GM12891 (cell line): ENCODE results near the gene COL25A1.

Source experiments
- DNase-seq: peaks from one replicate; pipeline ENCODE4 v3.0.0; 2011; ENCODE audit warnings: low spot score; ENCODE audit not compliant: insufficient read length
- FAIRE-seq: peaks from 2 replicates; lab custom pipeline; 2011; peaks lifted over from hg19 to GRCh38; lab: Jason Lieb, UNC
- PAX5 ChIP-seq: IDR thresholded peaks from 2 replicates; pipeline ENCODE4 v1.6.1; 2011; ENCODE audit warnings: low read length, moderate library complexity, mild to moderate bottlenecking; ENCODE audit not compliant: insufficient read depth, severe bottlenecking
- POLR2A ChIP-seq: IDR thresholded peaks from 2 replicates; pipeline ENCODE4 v1.6.1; 2011; ENCODE audit warnings: low read depth, low read length, control low read depth
- POLR2AphosphoS5 ChIP-seq: IDR thresholded peaks from 2 replicates; pipeline ENCODE4 v1.6.1; 2011; ENCODE audit warnings: low read depth, low read length, control low read depth
- POU2F2 ChIP-seq: IDR thresholded peaks from 2 replicates; pipeline ENCODE4 v1.6.1; 2011; ENCODE audit warnings: low read depth, mild to moderate bottlenecking, control low read depth, low read length, moderate library complexity
- SPI1 ChIP-seq: IDR thresholded peaks from 2 replicates; pipeline ENCODE4 v1.6.1; 2011; ENCODE audit warnings: low read depth, low read length, control low read depth
- TAF1 ChIP-seq: IDR thresholded peaks from 2 replicates; pipeline ENCODE4 v1.6.1; 2011; ENCODE audit warnings: low read depth, low read length, control low read depth

The COL25A1 gene

DNA sequence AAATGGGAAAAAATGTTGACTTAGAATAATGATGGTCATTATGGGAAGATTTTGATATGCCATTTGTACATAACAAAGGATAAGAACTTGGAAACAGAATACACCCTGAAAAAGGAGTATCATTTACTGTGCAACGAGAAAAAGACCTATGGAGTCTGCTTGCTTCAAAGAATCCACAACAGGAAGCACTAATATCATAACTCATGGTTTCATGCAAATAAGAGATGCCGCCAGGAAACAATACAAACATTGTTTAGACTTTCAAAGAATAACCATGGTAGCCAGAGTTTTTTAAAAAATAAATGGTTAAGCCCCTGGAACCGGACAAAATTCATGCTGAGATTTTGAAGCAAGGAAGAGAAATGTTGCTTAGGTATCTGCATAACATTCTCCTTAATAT lies 399.7 kb downstream of the COL25A1 start:
- FAIRE-seq (no peak), DNase-seq (no peak)
- TF ChIP-seq SPI1 (no peak), PAX5 (no peak), POLR2A (no peak), TAF1 (no peak), POLR2AphosphoS5 (no peak), POU2F2 (no peak)

DNA sequence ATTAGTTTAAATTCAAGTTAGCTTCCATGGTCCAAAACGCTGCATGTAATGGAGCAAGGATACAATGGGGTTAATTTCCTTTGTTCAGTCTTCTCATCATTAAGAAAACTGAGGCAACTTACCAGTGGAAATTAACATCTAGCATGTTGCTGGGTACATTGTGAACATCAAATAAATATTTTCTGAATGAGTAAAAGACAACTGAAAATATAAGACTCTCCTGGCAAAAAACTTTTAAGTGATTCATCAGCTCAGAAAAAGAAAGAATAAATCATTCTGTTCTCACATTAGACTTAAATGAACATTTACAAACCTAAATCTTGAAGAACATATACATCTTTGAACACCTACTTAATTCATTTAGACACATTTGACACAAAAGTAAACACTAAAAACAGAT lies 401.2 kb downstream of the COL25A1 start:
- FAIRE-seq (no peak), DNase-seq (no peak)
- TF ChIP-seq POU2F2 (no peak), PAX5 (no peak), SPI1 (no peak), POLR2A (no peak), POLR2AphosphoS5 (no peak)

DNA sequence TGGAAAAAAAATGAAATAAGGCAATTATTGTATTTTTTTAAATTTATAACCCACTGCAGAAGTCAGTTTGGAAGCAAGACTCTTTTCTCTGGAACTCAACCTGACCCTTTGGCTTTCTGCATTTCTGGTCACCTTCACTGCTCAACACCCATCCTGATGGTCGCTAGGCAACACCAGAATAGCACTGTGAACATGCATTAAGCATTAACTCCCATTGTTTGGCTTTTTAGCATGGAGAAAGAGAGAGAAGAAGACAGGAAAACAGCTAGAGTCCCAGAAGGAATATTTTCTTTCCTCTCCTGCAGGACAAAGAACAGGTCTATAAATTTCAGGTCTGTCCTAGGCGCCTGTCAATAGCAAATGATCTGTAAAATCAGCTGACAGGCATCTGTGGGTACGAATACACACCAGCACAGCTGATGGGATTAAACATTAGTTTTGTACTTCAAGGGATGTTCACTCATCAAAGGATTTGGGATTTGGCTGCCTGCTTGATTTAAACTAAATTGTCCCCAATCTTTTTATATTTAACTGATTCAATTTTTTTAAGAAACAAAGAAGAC lies 402.4 kb downstream of the COL25A1 start:
- no peak for TF ChIP-seq PAX5
- TF ChIP-seq TAF1 = no peak
- TF ChIP-seq POU2F2 = no peak
- no peak for TF ChIP-seq POLR2AphosphoS5
- no peak for TF ChIP-seq SPI1
- no peak for TF ChIP-seq POLR2A
- no peak for FAIRE-seq
- DNase-seq = no peak

DNA sequence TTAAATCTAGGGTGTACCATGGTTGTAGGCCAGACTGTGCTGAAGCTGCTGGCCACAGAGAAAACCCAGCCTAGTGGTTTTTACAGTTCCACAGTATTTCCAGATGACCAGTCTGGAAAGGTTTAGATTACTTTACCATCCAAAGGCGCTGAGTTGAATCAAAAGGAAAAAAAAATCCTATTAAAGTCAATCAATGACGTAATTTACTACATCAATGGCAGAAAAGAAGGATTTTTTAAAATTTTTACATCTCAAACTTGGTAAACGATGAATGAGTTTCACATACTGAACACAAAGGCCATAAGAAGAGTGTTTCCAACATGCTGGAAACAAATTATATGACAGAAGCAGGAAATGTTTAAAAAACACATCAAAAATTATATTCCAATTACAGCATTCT lies 409.0 kb downstream of the COL25A1 start:
- no peak for TF ChIP-seq PAX5
- TF ChIP-seq POU2F2 = no peak
- no peak for TF ChIP-seq SPI1
- TF ChIP-seq TAF1 = no peak
- TF ChIP-seq POLR2A = no peak
- no peak for TF ChIP-seq POLR2AphosphoS5
- DNase-seq (no peak), FAIRE-seq (no peak)

DNA sequence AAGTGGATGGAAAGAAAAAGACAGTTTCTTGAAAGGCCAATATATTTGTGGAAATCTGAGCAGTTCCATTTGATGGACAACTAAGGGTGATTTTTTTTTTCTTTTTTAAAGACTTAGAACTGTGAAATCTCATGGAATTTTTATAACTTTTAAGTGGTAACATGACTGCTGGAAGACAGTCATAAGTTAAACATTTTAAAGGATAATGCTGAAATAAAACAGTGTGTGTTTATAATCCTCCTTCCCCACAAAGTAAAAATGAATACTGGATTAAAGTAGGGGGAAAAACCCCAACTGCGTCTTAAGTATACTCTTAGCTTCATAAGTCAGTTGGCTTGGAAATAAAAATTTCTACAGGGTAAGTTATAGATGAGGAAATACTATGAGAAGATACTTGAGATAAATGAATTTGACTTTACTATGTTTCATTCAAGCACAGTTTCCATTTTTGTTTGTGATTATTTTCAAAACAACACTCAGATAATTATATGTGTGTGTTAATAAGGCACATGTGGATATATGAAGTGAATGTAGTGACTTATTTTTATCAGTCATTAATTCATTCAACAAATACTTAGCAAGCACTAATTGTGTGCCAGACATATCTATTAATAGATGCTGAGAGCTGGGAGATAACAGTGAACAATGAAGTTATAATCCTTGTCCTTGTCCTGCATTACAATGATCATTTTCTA lies 410.4 kb downstream of the COL25A1 start:
- FAIRE-seq (no peak), DNase-seq (no peak)
- TF ChIP-seq PAX5 = no peak
- no peak for TF ChIP-seq POU2F2
- no peak for TF ChIP-seq POLR2AphosphoS5
- no peak for TF ChIP-seq SPI1
- TF ChIP-seq POLR2A = no peak
- no peak for TF ChIP-seq TAF1

DNA sequence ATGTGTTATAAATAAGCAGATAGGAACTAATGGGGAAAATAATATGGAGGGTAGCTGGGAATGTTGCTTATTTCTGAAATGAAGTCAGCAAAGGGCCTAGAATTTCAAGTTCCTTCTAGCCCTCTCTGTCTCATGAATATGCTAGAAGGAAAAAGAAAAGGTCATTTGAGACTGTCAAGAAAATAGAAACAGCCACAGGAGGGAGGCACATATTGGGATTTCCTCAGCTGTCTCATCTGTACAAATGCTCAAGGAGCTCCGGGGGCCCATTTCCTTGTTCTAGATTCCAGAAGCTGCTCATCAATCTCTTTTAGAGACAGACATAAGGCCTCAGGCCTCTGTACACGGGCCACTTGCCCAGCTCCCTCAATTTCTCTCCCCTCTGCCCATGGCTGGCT lies 412.0 kb downstream of the COL25A1 start:
- FAIRE-seq = no peak
- no peak for DNase-seq
- TF ChIP-seq POLR2AphosphoS5 (no peak), POU2F2 (no peak), POLR2A (no peak)

DNA sequence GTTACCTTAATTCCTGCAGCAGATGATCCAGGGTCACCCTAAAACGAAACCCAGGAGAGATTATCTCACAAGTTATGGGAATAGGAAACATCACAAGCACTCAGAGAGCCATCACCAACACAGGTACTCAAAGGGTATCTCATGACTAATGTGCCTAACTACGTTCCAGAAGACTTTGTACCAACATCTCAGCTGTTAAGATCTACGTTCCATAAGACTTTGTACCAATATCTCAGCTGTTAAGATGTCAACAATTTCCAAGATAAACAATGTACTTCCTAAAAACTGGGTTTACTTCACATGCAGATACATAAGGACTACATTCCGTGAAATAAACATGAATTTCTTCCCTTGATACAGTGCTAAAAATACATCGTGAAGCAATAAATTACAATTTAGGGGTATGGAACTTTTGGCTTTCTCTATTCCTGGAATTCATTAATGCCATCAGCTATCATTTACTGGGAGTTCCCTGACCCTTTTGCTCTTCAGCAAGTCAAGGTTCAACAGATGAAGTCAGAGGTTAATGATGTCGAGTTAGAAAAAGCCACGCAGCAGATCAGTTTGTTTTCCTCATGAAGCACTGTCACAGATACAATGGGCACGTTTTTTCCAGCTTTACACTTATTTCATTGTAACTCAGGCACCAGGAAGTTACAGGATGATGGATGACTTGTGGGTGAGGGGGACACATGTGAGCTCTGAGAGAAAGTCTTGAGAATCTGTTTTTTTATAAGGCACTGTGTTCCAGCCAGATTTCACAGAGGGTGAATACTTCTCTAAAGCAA lies 412.6 kb downstream of the COL25A1 start:
- TF ChIP-seq POLR2AphosphoS5 (no peak), POLR2A (no peak), TAF1 (no peak), PAX5 (no peak), POU2F2 (no peak), SPI1 (no peak)
- DNase-seq (no peak), FAIRE-seq (no peak)

DNA sequence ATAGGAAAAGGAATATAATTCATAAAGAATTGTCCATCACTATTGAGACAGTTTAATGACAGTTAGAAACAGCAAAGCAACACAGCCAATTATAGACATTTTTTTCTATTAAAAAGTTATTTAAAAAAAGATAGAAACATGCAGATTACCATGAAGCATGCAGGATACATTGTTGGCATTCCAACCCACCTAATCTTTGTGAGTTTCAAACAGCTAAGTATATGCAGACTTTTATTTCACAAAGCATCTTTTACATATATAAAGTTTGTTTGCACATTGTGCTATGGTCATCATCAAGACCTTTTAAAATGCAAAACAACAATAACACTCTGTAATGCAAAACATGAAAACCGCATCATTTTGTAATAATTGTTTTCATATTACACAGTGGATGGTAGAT lies 413.7 kb downstream of the COL25A1 start:
- DNase-seq (no peak), FAIRE-seq (no peak)
- TF ChIP-seq PAX5 = no peak
- TF ChIP-seq SPI1 = no peak
- TF ChIP-seq POLR2AphosphoS5 = no peak
- TF ChIP-seq TAF1 = no peak
- TF ChIP-seq POLR2A = no peak
- TF ChIP-seq POU2F2 = no peak

DNA sequence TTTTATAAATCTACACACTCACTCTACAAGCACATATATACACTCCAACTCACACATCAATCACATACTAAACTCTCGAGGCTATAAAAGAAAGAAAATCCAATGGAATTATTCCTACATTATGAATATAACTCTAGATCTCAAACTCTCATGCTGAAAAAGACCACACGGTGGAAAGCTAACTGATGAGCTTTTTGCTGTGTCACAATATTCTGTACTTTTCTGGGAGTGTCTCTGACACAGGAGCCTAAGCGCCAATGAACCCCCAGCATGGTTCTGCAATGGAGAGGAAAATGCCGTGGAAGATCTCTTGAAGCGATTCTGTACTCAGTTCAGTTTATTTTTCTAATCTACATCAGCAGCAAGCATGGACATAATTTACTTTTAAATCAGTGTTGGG lies 415.4 kb downstream of the COL25A1 start:
- DNase-seq (no peak), FAIRE-seq (no peak)
- TF ChIP-seq POLR2A (no peak), SPI1 (no peak), PAX5 (no peak), TAF1 (no peak), POU2F2 (no peak), POLR2AphosphoS5 (no peak)

DNA sequence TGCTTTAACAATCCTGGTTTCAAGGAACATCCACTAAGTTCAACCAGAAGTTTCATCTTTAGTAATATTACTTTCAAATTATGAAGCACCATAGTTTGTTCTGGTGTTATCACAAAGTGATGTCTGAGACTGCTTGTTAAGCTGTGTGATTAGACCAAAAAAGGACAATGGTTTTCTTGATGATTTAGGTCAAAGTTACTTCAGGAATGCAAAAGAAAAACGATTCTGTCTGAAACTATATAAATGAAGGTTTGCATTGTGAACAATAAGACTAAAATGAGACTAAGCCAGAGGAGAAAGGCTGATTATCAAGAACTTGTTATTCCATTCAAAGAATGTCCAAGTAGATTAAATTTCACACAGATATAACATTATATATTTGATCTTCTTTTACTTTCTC lies 417.2 kb downstream of the COL25A1 start:
- FAIRE-seq (no peak), DNase-seq (no peak)
- TF ChIP-seq SPI1 = no peak
- no peak for TF ChIP-seq POLR2AphosphoS5
- TF ChIP-seq POLR2A = no peak
- TF ChIP-seq POU2F2 = no peak
- TF ChIP-seq TAF1 = no peak
- TF ChIP-seq PAX5 = no peak
